Aorta (tissue), 5 donors: ENCODE data around the gene ULK4. TPM values are rescaled to one million over a fixed set of nuclear protein-coding genes. Genes with fewer than 3 reads are reported as not detected.

ENCODE experiments used
- ATAC-seq: fragments of 200-7000 bp; cut with Tn5 transposase; one replicate; pipeline ENCODE4 v1.9.1; 2022; ENCODE audit warnings: moderate library complexity; ENCODE audit not compliant: low FRiP score
- DNase-seq, 2 donors: peaks; one replicate each; pipeline ENCODE4 v3.0.0-alpha.2; 2020
- H3K27ac ChIP-seq, 2 donors: one replicate each; pipeline ENCODE4 v1.5.1; 2013; ENCODE audit warnings: low read length in 2 of 2, mild to moderate bottlenecking in 2 of 2, moderate library complexity in 2 of 2, control low read depth in 1 of 2, inconsistent platforms in 1 of 2, low read depth in 1 of 2
- H3K27me3 ChIP-seq, 2 donors: one replicate each; pipeline ENCODE4 v1.6.1; 2013; ENCODE audit warnings: control low read depth in 1 of 2, low read length in 1 of 2, mild to moderate bottlenecking in 1 of 2, moderate library complexity in 1 of 2; ENCODE audit not compliant: insufficient read depth in 2 of 2, control insufficient read depth in 1 of 2
- H3K36me3 ChIP-seq, 2 donors: one replicate each; pipeline ENCODE4 v1.6.1; 2013; ENCODE audit warnings: control low read depth in 1 of 2, low read length in 1 of 2, mild to moderate bottlenecking in 1 of 2; ENCODE audit not compliant: insufficient read depth in 2 of 2, control insufficient read depth in 1 of 2
- H3K4me1 ChIP-seq, 2 donors: one replicate each; pipeline ENCODE4 v1.6.1; 2013; ENCODE audit warnings: low read length in 2 of 2, control low read depth in 1 of 2, mild to moderate bottlenecking in 1 of 2, moderate library complexity in 1 of 2; ENCODE audit not compliant: insufficient read depth in 2 of 2, control insufficient read depth in 1 of 2
- H3K4me3 ChIP-seq, 2 donors: one replicate each; pipeline ENCODE4 v1.5.1; 2013; ENCODE audit warnings: low read length in 2 of 2, control low read depth in 1 of 2, mild to moderate bottlenecking in 1 of 2
- H3K9me3 ChIP-seq: one replicate; pipeline ENCODE4 v1.6.1; 2013; ENCODE audit warnings: mild to moderate bottlenecking, low read length; ENCODE audit not compliant: control insufficient read depth
- WGBS, 2 donors: extraction: QIAGEN DNeasy Blood & Tissue Kit; methylation state at CpG; one replicate each; pipeline ENCODE4 v1.1.7; 2013; 5-methylcytosine and 5-hydroxymethylcytosine counted together
- intact Hi-C, 2 donors: fragments of 100-400 bp; cut with DNase I; formaldehyde crosslinking; loops; one replicate each; pipeline versions ENCODE4 v1.14.2 to v1.15.0; 2022
- polyA plus RNA-seq, 2 donors: library from polyadenylated mRNA; stranded (reverse); fragments of 200-250 nt; gene quantifications; one replicate each; pipeline ENCODE4 v1.2.3, GENCODE V29; 2013
- total RNA-seq, 2 donors: library from RNA; stranded (reverse); fragmentation: NEBNext Ultra II Directional; extraction: Animal tissue kit (Norgen Biotek cat#: 25700); gene quantifications; one replicate each; pipeline ENCODE4 v1.2.1, GENCODE V29; 2021
- donor health status: healthy with polysubstance abuse.
- donor health status: Bipolar disorder and iron deficiency.
- donor health status: DM: no; HTN: no; CAD: no.
- donor health status: DM: no; HTN: no; CAD: no.
- donor health status: DM: yes; HTN: yes; CAD: no.

The ULK4 gene
- total and polyA plus RNA-seq, 4 donors: 1.1 to 15.2 (median 7.5) TPM

- DNase-seq (no peak), ATAC-seq (no peak)
- intact Hi-C loops: no loop called here
- Histone ChIP-seq H3K27ac (no peak overlapping the region), H3K4me3 (no peak overlapping the region), H3K36me3 (no peaks in the 10 kb centered on the region), H3K9me3 (no peaks in the 10 kb centered on the region), H3K4me1 (no peaks in the 10 kb centered on the region), H3K27me3 (no peaks in the 10 kb centered on the region)
- 88 to 90% methylated on average over 2 of the region's 2 CpGs for WGBS, 2 donors
Measured at GRCh38 chr3:41974223-41974622, 12.3 kb upstream of the ULK4 start.

GRCh38 chr3:41972802-41973201, 10.9 kb upstream of the ULK4 start:
- no peak overlapping the region for H3K4me3 ChIP-seq
- H3K27ac ChIP-seq: no peak overlapping the region
- WGBS, 2 donors: 83 to 91% methylated on average over 5 of the region's 5 CpGs
- H3K9me3 ChIP-seq: no peaks in the 10 kb centered on the region
- no peaks in the 10 kb centered on the region for H3K27me3 ChIP-seq
- intact Hi-C loops: no loop called here
- no peaks in the 10 kb centered on the region for H3K4me1 ChIP-seq
- no peaks in the 10 kb centered on the region for H3K36me3 ChIP-seq
- DNase-seq (no peak), ATAC-seq (no peak)

GRCh38 chr3:41966206-41966605, 4.3 kb upstream of the ULK4 start:
- no peak for ATAC-seq
- WGBS, 2 donors: 82 to 85% methylated on average over 6 of the region's 6 CpGs
- Histone ChIP-seq H3K4me3 (no peak overlapping the region), H3K9me3 (no peaks in the 10 kb centered on the region), H3K27ac (no peak overlapping the region), H3K4me1 (no peaks in the 10 kb centered on the region), H3K27me3 (no peaks in the 10 kb centered on the region), H3K36me3 (no peaks in the 10 kb centered on the region)
- no peak for DNase-seq
- intact Hi-C loops: no loop called here

GRCh38 chr3:41963823-41964222, 1.9 kb upstream of the ULK4 start:
- no peak for DNase-seq
- Histone ChIP-seq H3K36me3 (no peaks in the 10 kb centered on the region), H3K27me3 (no peaks in the 10 kb centered on the region), H3K9me3 (no peaks in the 10 kb centered on the region), H3K4me3 (no peak overlapping the region), H3K27ac (no peak overlapping the region), H3K4me1 (no peaks in the 10 kb centered on the region)
- WGBS, 2 donors: 87 to 88% methylated on average over 10 of the region's 10 CpGs
- ATAC-seq: no peak
- intact Hi-C loops: loop anchor here (2.0 to 5.0 kb wide), 3 partner anchors 48 to 137 kb away; no protein-coding TSS in a partner anchor

- peak; percentile 48 for ATAC-seq
- no peaks in the 10 kb centered on the region for H3K9me3 ChIP-seq
- DNase-seq: peak; percentile 70 to 82
- no peaks in the 10 kb centered on the region for H3K4me1 ChIP-seq
- WGBS, 2 donors: 1 to 2% methylated on average over 45 of the region's 45 CpGs
- H3K27me3 ChIP-seq: no peaks in the 10 kb centered on the region
- intact Hi-C loops: loop anchor here in 1 of 2 donors (5.0 kb wide), 1 partner anchor 51 kb away; no protein-coding TSS in a partner anchor
- H3K27ac ChIP-seq: peak overlapping the region in 1 of 2 donors; percentile 50
- H3K4me3 ChIP-seq: peak overlapping the region; percentile 65 to 66
- no peaks in the 10 kb centered on the region for H3K36me3 ChIP-seq
Measured at GRCh38 chr3:41960826-41961750, 815 bp downstream of the ULK4 start.

GRCh38 chr3:41956574-41956973, 5.3 kb downstream of the ULK4 start:
- Histone ChIP-seq H3K36me3 (no peaks in the 10 kb centered on the region), H3K4me1 (no peaks in the 10 kb centered on the region), H3K4me3 (no peak overlapping the region), H3K9me3 (no peaks in the 10 kb centered on the region), H3K27ac (no peak overlapping the region), H3K27me3 (no peaks in the 10 kb centered on the region)
- ATAC-seq (no peak), DNase-seq (no peak)
- intact Hi-C loops: no loop called here

GRCh38 chr3:41955192-41955591, 6.7 kb downstream of the ULK4 start:
- no peak overlapping the region for H3K27ac ChIP-seq
- 91 to 93% methylated on average over 18 of the region's 18 CpGs for WGBS, 2 donors
- H3K4me1 ChIP-seq: no peaks in the 10 kb centered on the region
- H3K27me3 ChIP-seq: no peaks in the 10 kb centered on the region
- DNase-seq (no peak), ATAC-seq (no peak)
- H3K4me3 ChIP-seq: no peak overlapping the region
- H3K36me3 ChIP-seq: no peaks in the 10 kb centered on the region
- intact Hi-C loops: no loop called here
- no peaks in the 10 kb centered on the region for H3K9me3 ChIP-seq

- peaks cover 0 to 2% of the 10 kb centered on the region in 2 donors for H3K4me1 ChIP-seq
- no peak overlapping the region for H3K27ac ChIP-seq
- ATAC-seq (no peak), DNase-seq (no peak)
- 97 to 98% methylated on average over 3 of the region's 3 CpGs for WGBS, 2 donors
- peaks cover 0 to 1% of the 10 kb centered on the region in 2 donors for H3K36me3 ChIP-seq
- no peak overlapping the region for H3K4me3 ChIP-seq
- H3K9me3 ChIP-seq: no peaks in the 10 kb centered on the region
- intact Hi-C loops: no loop called here
- no peaks in the 10 kb centered on the region for H3K27me3 ChIP-seq
Measured at GRCh38 chr3:41943311-41943843, 18.5 kb downstream of the ULK4 start.

GRCh38 chr3:41940393-41940792, 21.5 kb downstream of the ULK4 start:
- Histone ChIP-seq H3K9me3 (no peaks in the 10 kb centered on the region), H3K4me3 (no peak overlapping the region), H3K36me3 (peaks cover 0 to 1% of the 10 kb centered on the region in 2 donors), H3K4me1 (peaks cover 0 to 2% of the 10 kb centered on the region in 2 donors), H3K27me3 (no peaks in the 10 kb centered on the region), H3K27ac (no peak overlapping the region)
- DNase-seq (no peak), ATAC-seq (no peak)
- intact Hi-C loops: no loop called here
